ENCODE data around the gene CCT5.

The CCT5 gene

GRCh38 chr5:10301842-10302610 is 51.9 kb downstream of the CCT5 start:
- no peak for TF ChIP-seq CTCF (IDR thresholded peaks at IDR 0.05; ENCODE audit: extremely low read depth, missing control alignments)
- DNase-seq (ENCODE audit: low spot score) = no peak

DNA sequence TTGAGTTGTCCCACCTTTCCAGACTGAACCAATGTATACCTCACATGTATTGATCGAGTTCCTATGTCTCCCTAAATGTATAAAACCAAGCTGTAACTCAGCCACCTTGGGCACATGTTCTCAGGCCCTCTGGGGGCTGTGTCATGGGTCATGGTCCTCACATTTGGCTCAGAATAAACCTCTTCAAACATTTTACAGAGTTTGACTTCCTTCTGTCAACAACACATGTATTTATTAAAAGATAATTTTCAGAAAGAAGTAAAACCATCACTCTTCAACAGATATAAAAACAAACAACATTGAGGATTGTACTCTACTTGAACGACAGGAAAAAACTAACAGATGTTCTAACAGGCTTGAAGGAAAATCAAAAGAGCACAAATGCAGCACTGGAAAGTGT is 53.1 kb downstream of the CCT5 start:
- no peak for DNase-seq (ENCODE audit: low spot score)
- no peak for TF ChIP-seq CTCF (IDR thresholded peaks at IDR 0.05; ENCODE audit: extremely low read depth, missing control alignments)

DNA sequence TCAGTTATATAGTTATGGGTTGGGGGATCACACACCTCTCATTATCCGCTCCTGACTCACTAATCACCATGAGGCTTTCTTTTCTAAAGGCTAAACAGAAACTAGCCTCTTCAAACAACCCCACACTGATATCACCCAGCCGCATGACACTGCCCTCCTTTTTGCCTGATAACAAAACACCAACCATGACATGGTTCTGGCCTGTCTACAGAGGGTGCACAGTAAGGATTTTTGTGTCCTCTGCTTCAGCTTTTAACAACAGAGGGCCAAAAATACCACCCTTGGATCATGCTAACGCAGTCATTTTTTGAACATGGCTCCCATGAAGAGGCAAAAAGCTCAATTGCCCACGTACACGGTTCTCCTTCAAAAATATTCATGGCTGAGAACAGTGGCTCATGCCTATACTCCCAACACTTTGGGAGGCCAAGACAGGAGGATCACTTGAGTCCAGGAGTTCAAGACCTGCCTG is 53.7 kb downstream of the CCT5 start:
- DNase-seq (ENCODE audit: low spot score) = no peak
- TF ChIP-seq CTCF (IDR thresholded peaks at IDR 0.05; ENCODE audit: extremely low read depth, missing control alignments) = no peak

- no peak for DNase-seq (ENCODE audit: low spot score)
These were observed 54.9 kb downstream of the CCT5 start for GRCh38 chr5:10304932-10305331.

GRCh38 chr5:10306114-10306513 is 56.0 kb downstream of the CCT5 start:
- no peak for DNase-seq (ENCODE audit: low spot score)
- TF ChIP-seq CTCF (IDR thresholded peaks at IDR 0.05; ENCODE audit: extremely low read depth, missing control alignments) = no peak

More at GRCh38 chr5:10304932-10305331, 54.9 kb downstream of the CCT5 start:
- no peak for TF ChIP-seq CTCF (IDR thresholded peaks at IDR 0.05; ENCODE audit: extremely low read depth, missing control alignments)

DNA sequence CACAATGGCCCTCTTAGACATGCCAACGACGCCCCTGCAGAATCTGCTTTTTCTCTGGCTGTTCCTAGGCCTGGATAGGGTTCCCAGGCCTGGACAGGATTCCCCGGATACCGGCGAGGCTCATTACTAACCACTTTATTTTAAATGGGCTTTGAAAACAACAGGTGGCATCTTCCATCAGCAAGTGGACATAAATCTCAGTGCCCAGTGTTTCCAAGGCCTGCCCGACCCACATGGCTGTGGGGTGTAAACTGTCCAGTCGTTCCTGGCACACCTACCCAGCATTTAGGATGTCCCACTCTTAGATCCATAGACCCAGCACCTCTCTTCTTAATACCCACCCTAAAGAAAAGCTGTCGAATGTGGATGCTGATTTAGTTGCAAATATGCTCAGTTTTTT is 56.7 kb downstream of the CCT5 start:
- DNase-seq (ENCODE audit: low spot score) = no peak
- no peak for TF ChIP-seq CTCF (IDR thresholded peaks at IDR 0.05; ENCODE audit: extremely low read depth, missing control alignments)

DNA sequence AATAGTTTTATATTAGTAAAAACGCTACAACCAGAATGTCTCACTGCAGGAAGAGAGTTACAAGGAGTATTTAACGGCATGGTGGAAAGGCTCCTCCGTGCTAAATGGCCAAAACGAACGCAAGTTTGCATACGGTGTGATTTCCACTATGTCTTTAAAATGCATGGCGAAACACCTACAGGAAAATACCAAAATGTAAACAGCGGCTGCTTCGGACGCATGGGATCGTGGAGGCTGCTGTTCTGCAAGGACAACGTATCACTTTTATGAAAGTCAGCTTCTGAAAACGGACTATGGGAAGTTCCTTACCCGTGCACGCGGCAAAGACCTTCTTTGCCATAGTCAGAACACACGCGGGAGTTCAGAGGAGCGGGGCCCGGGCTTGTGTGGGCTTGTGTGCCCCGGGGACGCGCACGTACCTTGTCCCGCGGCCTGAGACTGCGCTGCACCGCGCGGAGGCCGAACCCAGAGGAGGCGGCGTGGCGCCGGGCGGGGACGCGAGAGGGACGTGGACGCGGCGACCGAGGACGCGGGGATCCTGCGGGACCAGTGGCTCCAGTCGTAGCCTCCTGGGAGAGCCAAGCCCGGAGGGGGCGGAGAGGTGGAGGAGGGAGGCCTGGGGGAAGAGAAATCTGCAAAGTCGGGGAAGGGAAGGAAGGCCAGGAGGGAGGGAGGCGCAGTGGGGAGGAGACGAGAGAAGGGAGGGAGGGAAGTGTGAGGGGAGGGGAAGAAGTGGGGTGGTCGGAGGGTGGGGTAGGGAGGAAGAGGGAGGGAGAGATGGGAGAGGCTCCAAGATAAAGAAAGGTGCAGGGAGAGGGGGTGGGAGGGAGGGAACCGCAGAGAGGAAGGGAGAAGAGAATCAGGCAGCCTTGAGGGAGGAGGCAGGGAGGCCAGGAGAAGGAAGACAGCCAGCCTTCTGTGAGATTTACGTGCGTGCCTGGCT is 57.4 kb downstream of the CCT5 start, which contains the start of gene CMBL:
Gene CMBL, minus strand, starts transcription at position 697 of the 943 bp plus-strand sequence. CDS start 17,140 bp downstream, outside the sequence.
- peak; percentile 67 for DNase-seq (ENCODE audit: low spot score)
- TF ChIP-seq CTCF (IDR thresholded peaks at IDR 0.05; ENCODE audit: extremely low read depth, missing control alignments) = no peak

All from GM20000 (cell line).